GM21786 (cell line): ENCODE data around the gene MARCO.
"Not testable (repeated sequence)": the region's sequence is repeated elsewhere in the genome, so short reads cannot be mapped to it uniquely, and the experiment has no call there.

ENCODE experiments used
- ATAC-seq: cut with Tn5 transposase; IDR thresholded peaks from one replicate; pipeline ENCODE4 v1.9.1; 2021; ENCODE audit not compliant: unreplicated experiment

Gene MARCO

GRCh38 chr2:118929059-118929458 is 12.9 kb upstream of the MARCO start:
- no peak for ATAC-seq

GRCh38 chr2:118932949-118933348 is 9.0 kb upstream of the MARCO start:
- no peak for ATAC-seq

- no peak for ATAC-seq
These were observed 5.7 kb upstream of the MARCO start for GRCh38 chr2:118936306-118936705.

GRCh38 chr2:118936936-118937335 is 5.1 kb upstream of the MARCO start:
- no peak for ATAC-seq

- no peak for ATAC-seq
These were observed 4.2 kb upstream of the MARCO start for GRCh38 chr2:118937817-118938216.

- no peak for ATAC-seq
These were observed 2.0 kb upstream of the MARCO start for GRCh38 chr2:118939994-118940393.

- no peak for ATAC-seq
These were observed 1.4 kb upstream of the MARCO start for GRCh38 chr2:118940486-118941120.

- no peak for ATAC-seq
These were observed 1.3 kb downstream of the MARCO start for GRCh38 chr2:118943286-118943685.

- no peak for ATAC-seq
These were observed 3.9 kb downstream of the MARCO start for GRCh38 chr2:118945881-118946280.

GRCh38 chr2:118948266-118948665 is 6.3 kb downstream of the MARCO start:
- ATAC-seq: not testable (repeated sequence)

- no peak for ATAC-seq
These were observed 12.5 kb downstream of the MARCO start for GRCh38 chr2:118954297-118955060.

GRCh38 chr2:118965737-118966136 is 23.7 kb downstream of the MARCO start:
- no peak for ATAC-seq

GRCh38 chr2:118967124-118967880 is 25.3 kb downstream of the MARCO start:
- no peak for ATAC-seq

GRCh38 chr2:118968042-118968441 is 26.0 kb downstream of the MARCO start:
- ATAC-seq: no peak

GRCh38 chr2:118968961-118969733 is 27.2 kb downstream of the MARCO start:
- no peak for ATAC-seq

- ATAC-seq: no peak
These were observed 27.9 kb downstream of the MARCO start for GRCh38 chr2:118969734-118970395.

GRCh38 chr2:118970396-118971135 is 28.6 kb downstream of the MARCO start:
- ATAC-seq: no peak

- ATAC-seq: no peak
These were observed 29.5 kb downstream of the MARCO start for GRCh38 chr2:118971245-118972122.

GRCh38 chr2:118973542-118973951 is 31.6 kb downstream of the MARCO start:
- no peak for ATAC-seq
